NCI-H146 treated with DMSO at 0.1 percent for 48 hours (cell line): Measurements from ENCODE around the gene OR8D2.

ENCODE experiments used
- DNase-seq: peaks from one replicate; lab custom pipeline; 2025; ENCODE audit not compliant: unreplicated experiment; lab: John Stamatoyannopoulos, UW

Gene OR8D2, protein sequence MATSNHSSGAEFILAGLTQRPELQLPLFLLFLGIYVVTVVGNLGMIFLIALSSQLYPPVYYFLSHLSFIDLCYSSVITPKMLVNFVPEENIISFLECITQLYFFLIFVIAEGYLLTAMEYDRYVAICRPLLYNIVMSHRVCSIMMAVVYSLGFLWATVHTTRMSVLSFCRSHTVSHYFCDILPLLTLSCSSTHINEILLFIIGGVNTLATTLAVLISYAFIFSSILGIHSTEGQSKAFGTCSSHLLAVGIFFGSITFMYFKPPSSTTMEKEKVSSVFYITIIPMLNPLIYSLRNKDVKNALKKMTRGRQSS

DNA sequence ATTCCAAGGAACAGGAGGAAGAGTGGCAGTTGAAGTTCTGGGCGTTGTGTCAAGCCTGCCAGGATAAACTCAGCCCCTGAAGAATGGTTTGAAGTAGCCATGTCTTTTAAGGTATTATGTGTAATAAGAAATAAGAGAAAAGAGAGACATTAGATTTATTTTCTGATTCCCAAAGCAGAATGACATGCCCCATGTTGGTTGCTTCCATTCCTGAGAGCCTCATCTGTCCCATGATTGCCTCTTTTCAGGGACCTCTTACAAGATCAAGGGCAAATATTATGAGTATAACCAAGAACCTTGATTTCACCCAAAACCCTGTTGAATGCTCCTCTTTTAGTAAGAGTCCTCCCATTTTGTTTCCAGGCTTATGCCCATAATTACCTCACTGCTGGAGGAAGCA is at the start of gene OR8D2:
Gene OR8D2, minus strand, starts transcription at position 101 of the 400 bp plus-strand sequence. Its CDS starts 0 bp downstream, at position 101.
- DNase-seq, result no peak

DNA sequence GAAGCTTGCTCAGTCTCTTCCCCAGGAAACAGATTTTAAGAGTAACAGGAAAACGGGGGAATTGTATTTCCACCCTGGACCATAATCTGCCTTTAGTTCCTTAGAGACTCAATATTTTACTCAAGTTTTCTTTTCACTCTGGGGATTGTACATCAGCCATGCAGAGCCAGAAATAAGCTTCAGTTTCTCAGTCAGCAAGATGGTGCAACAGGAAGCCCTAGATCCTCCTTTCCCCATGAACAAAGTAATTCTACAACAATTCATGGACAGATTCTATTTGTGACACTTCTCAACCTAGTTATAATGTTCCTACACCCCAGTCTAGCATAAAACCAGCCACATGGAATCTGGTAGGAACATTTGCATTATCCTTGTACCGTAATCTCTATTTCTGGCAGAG is 39.6 kb upstream of the OR8D2 start:
- no peak for DNase-seq

DNA sequence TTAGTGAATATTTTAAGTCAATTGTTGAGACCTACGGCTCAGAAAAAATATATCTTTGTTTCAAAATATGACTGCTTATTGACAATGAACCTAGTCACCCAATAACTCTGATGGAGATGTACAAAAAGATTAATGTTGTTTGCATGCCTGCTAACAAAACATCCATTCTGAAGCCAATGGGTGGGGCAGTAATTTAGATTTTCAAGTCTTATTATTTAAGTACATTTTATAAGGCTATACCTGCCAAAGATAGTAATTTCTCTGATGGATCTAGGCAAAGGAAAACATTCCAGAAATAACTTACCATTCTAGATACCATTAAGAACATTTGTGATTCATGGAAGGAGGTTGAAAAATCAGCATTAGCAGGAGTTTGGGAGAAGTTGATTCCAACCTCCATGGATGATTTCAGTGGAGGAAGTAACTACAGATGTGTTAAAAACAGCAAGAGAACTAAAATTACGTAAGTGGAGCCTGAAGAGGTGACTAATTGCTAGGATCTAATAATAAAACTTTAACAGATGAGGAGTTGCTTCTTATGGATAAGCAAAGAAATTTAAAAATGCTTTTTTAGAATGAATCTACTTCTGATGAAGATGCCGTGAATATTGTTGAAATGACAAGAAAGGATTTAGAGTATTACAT is 26.4 kb upstream of the OR8D2 start:
- no peak for DNase-seq

DNA sequence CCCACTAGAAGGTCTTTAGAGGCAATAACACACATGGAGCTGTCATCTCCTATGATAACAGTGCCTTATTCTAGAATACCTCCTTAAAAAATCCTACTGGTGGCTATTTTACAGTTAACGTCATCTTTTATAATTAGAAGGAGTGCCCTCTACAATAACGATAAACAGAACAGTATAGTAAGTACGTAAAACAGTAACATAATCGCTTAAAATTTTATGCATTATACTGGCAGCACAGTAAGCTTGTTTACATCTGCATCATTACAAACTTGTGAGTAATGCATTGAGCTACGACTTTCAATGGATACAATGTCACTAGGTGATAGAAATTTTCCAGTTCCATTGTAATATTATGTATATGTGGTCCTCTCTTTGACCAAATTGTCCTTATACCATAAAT is 24.3 kb upstream of the OR8D2 start:
- DNase-seq, result no peak

DNA sequence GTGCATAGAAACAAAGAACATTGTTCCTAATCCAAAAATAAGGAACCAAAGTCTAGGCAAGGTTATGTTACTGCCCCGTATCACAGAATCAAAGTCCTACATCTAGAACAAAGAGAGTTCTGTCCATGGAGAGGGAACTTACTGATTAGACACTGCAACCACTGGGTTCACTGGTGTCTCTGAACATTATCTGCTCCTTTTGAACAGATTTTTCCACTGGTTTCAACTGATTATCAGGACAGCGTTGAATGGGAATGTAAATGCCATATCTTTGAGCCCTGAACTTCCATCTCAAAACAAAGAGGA is 20.1 kb upstream of the OR8D2 start:
- DNase-seq, result no peak

DNA sequence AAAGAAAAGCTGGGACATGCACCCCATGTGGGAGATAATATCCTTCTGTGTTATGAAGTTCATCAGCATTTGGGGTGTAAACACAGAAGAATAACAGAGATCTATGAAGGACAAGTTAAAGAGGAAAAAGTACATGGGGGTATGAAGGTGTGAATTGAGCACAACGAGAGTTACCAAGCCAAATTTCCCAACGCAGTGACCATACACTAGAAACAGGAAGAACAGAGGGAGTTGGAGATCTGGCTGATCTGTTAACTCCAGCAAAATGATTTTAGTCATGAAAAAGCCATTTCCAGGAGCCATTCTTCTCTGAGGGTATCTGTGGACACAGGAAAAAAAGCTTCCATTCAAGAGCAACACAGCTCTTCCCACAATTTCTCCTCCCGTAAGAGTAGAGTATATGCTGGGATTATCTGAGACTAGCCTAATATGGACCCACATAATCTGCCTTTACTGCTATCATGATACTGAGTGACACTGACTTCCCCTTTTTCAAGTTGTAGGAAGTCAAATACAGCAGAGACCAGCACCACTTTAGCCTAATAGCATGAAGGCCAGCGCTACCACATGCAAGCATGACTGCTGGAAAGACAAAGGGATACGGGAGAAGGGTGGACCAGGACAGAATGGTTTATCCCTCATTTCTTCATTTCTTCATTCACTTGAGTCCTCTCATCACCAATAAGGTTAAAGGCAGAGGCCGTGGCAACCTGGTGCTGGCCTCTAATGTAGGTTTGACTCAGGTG is 19.6 kb upstream of the OR8D2 start:
- no peak for DNase-seq

DNA sequence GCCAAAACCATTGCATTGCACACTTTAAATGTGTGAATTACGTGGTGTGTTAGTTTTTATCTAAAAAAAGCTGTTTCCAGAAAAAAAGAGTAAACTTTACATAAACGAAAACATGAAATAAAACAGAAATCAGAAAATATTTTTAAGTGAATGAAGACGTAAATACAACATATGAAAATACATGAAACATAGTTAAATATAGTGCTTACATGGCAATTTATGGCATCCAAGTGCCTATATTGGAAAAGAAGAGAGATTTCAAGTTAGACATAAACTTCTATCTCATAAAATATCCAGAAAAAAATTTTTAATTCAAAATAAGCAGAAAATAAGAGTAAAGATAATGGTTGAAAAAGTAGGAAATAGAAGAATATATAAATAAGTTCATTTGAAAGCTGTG is 11.9 kb upstream of the OR8D2 start:
- DNase-seq, result no peak

DNA sequence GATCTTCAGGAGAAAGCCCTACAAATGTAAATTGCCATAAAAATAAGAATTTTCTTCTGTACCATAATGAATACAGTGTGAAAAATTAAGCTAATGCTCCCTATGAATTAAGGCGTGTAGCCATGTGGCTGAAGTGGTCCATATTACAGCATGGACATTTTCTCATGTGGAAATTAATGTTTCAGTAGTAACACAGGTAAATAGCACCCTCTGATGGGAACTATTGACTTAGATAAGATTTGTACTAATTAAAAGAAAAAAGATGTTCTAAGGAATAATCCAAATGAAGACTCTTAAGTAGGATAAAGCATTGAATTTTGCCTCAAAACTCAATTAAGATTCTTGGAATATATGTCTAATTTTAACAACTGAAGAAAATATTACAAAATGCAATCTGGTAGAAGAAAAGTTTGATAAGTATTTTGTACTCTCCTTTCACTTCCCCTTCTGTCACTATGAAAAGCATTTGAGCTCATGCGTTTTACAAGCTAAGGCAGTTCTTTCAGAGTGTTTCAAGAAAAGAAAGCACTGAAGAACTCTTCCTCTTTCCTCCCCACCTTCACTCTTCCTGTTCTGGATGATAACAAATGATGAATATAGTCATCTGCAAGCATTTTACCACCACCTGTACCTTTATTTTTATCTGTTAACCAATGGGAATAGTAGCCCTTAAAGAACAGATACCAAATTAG is 9.9 kb upstream of the OR8D2 start:
- no peak for DNase-seq

DNA sequence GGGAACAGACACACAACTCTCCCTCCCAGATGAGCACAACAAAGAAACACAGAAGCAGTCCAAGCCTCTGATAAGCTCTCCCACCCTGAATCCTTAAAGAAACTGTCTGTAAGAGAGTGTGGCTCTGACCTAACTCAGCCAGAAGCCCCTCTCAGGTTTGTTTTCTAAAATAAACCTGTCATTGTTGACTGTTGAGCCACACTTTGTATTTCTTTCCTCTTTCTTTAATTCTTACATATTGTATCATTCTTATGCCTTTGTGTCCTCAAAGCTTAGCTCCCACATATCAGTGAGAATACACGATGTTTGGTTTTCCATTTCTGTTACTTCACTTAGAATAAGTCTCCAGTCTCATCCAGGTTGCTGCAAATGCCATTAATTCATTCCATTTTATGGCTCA is 7.8 kb upstream of the OR8D2 start:
- no peak for DNase-seq

DNA sequence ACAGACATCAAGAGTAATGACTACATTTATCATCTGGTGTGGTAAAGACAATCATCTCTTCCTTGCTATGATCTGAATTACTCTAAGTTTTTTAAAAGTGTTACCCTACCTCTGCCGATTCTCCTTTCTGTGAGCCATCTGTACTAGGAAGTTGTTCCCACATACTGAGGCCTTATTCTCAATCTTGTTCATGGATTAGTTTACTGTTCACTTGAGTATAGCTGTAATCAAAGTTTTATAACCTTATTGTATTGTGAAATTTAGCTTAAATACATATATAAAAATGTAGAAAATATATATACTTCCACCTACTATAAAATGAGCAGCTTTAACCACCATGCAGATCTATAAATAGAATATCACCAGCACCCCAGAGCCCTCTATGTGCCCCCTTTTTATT is 2.4 kb upstream of the OR8D2 start:
- DNase-seq, result no peak

DNA sequence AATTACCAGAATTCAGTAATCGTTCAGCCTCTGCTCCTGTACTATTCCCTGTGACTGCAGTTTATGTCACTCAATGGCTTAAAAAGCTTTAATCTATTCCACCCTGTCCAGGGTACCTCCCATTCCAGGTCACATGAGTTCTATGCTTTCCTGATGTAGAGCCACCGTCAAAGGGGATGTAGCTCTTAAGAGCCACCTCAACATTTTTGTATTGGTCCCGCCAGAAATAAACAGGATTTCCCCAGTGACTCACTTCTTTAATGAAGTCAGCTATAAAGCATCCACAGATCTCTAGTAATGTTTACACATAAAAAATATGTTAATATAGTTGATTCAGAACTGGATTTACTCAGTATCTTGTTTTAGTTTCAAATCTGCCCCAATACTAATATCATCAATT is 4.9 kb downstream of the OR8D2 start:
- DNase-seq, result no peak

DNA sequence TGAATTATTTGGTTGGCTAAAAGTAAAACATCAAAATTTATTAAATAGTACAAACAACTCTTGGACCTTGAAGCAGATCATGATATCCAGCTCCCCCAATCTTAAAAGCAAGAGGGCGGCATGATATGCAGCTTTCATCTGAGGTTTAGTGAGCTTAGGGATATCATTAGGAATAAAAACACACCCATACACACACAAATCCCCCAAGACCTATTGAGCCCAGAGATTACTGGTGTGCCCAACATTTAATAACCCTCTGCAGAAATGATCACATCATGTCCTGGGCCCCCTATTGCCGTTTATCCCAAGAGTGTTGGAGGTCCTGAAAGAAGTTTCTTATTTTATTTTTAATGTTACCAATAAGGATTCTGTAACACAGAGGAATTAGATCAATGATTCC is 6.1 kb downstream of the OR8D2 start, which contains the start of gene OR8D1:
Gene OR8D1, minus strand, starts transcription at position 101 of the 400 bp plus-strand sequence. CDS start 3,183 bp downstream, outside the sequence.
- no peak for DNase-seq

DNA sequence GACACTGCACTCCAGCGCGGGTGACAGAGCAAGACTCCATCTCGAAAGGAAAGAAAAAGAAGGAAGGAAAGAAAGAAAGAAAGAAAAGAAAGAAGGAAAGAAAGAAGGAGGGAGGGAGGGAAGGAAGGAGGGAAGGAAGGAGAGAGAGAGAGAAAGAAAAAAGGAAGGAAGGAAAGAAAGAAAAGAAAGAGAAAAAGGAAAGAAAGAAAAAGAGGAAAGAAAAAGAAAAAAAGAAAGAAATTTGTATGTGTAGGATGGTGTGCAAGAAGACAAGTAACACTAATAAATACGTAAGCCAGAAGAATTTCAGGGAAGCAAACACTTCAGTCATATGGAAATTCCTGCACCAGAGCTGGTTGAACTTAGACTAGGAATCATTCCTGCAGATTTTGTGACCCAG is 6.9 kb downstream of the OR8D2 start:
- DNase-seq, result no peak

DNA sequence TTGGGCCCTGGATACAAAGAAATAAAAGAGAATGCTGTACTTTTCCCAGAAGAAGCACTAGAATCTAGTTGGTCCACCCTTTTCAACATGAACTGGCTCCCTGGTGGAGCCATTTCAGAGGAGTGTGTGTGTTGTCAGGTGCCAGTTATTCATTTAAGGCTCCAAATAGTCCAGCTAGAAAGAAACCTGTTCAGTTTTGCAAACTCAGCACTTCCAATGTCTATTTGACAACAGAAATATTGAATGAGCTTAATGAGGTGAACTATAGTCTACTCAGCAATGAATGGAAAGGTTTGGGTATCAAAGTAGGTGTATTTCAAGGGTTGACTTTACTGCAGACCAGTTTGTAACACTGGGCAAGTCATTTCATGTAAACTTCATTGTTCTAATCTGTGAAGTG is 8.3 kb downstream of the OR8D2 start:
- no peak for DNase-seq

DNA sequence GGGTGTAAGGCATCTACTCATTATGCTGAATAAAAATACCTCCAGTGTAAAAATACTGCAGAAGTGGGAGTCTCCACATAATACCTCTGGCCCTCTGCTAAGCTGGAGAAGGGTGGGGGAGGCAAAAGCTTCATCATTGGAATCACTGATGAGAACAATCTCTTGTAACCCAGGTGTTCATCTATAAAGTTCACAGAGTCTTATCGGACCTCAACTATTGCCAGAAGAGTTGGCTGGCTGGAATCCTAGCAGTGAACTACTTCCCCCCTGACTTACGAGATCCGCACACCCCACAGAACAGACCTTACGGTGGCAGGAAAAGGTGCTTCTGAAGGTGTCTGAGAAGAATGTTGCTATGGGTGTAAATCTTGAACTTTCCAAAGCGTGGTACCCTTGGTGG is 8.7 kb downstream of the OR8D2 start:
- no peak for DNase-seq

DNA sequence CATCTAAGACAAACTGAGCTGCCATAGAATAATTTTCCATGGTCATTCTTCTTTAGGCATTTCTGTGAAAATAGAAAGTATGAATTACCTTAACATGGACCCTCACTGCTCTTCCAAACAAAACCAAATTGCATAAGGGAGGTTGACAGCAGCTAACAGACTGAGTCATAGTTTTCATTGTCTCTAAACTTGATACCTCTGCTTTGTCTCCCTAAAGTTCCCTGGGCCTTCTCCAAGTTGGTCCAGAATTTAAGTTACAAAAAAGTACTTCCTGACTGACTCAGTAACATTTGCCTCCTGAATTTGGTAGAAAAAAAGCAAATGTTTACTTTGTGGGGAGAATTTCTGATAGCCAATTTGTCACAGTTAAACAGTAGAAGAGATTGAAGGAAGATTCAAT is 9.3 kb downstream of the OR8D2 start:
- DNase-seq, result no peak

DNA sequence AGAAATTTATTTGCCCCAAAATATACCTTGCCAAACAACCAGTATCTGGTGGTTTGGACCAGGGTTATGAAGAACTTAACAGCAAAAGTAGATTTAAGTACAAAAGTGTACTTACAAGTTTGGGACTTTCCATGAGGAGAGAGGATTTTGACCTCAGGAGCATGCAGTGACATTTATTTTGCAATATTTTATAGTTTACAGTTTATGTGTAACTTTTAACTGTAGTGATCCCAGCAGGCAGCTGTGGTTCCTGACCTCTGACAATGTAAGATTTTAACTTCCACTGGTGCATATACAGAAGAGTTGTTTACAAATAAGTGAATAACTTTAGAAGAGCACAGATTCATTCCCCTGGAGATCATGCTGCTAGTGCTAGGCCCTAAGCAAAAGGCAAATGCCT is 12.9 kb downstream of the OR8D2 start:
- DNase-seq, result no peak

DNA sequence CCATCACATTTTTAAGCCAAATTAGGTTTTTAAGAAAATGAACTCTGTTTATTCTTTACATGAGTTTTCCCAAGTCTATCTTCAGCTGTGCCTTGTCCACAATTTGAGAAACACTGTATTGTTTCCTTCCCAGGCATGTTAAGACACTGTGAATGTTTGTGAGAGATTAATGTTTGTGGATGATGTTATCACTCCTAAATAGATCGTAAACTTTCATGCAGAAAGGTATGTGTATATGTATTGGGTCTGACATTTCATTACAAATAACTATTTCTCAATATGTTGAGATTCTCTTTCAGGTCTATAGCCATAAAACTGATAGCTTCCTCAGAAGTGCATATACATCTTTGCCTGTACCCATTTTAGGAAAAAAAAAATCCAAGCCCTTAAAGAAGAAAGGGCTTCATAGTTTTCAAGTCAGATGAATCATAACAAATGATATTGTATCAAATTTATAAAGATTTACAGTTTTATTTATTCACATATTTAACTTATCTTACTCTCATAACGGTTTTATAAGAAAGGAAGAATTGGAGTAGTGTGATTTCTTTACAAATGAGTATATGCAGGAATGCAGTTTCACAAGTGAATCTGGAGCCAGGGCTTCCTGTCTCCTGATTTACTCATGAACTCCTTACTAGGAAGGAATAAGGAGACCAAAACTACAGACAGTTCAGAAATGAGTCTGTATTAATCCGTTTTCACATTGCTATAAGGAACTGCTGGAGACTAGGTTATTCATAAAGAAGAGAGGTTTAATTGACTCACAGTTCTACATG is 17.5 kb downstream of the OR8D2 start:
- no peak for DNase-seq

DNA sequence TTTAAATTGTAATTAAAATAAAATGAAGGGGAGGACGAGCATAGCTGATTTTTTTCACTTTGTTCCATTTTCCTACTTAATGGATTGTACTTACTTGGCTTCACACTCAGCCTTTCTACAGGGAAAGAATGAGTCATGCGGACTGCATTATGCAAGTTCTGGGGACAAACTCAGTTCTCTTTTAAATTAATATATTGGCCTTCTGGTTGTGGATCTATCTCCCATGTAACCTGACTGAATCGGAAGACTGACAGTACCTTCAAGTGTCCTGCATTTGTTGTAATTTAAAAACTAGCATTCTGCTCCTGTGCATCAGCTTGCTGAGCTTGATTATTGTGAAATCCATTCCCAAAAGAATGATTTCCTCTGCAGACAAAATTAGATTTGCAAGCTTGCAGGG is 18.4 kb downstream of the OR8D2 start:
- no peak for DNase-seq

DNA sequence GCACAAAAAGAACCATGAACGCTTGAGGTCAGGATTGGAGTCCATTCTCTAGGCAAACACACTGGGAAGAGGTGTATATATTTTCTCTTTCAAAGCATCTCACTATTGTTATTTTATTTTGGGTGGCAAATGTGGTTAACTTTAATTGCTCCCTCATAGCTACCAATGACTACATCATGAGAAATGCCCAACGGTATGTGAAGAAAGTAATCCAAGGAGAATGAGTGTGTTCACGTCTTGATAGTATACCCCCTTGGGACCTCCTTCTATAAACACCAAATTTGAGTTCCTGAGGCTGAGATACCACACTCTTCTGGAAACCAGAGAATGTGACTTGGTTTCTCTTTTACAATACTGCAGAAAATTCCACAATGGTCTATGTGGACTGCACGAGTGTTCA is 22.1 kb downstream of the OR8D2 start:
- DNase-seq, result no peak

DNA sequence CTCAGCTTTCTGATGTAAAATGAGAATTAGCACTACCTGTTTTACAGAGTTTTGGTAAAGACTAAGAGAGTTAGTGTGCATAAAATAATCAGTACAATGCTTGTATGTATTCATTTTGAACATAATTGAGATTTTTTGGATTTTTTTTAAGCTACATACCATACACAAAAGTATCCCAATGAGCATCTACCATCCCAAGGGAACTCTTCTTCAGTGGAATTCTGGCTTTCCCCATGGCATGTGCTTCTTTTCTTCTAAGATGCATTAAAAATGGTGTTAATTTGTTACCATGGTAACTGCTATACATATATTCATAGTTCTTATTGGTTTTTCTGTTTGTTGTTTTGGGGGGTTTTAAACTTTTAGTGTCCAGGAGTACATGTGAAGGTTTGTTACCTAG is 24.0 kb downstream of the OR8D2 start:
- DNase-seq, result no peak
